HL-60 (cell line): ENCODE results near the gene HS6ST2.

ENCODE experiments used
- DNase-seq, 2 experiments: peaks; one replicate each; pipeline ENCODE4 v3.0.0-alpha.2; 2010 to 2020; ENCODE audit warnings: low read depth in 1 of 2, low spot score in 1 of 2
- H3K27ac ChIP-seq: fragments of 250-450 bp; sonication (Bioruptor Pico); replicated peaks from 2 replicates; pipeline ENCODE4 v1.5.1; 2020; ENCODE audit warnings: mild to moderate bottlenecking, moderate library complexity
- H3K27me3 ChIP-seq: fragments of 250-450 bp; sonication (Bioruptor Pico); 2 replicates; pipeline ENCODE4 v1.5.1; 2021; ENCODE audit warnings: mild to moderate bottlenecking, moderate library complexity; ENCODE audit not compliant: insufficient read depth, poor library complexity, severe bottlenecking
- H3K4me3 ChIP-seq: replicated peaks from 2 replicates; pipeline ENCODE4 v1.5.1; 2011; ENCODE audit warnings: mild to moderate bottlenecking, control low read depth, low read length; ENCODE audit not compliant: insufficient read depth
- GABPA ChIP-seq: IDR thresholded peaks from 2 replicates; pipeline ENCODE4 v1.6.1; 2012; ENCODE audit warnings: low read depth
- POLR2AphosphoS5 ChIP-seq: IDR thresholded peaks from 2 replicates; pipeline ENCODE4 v1.6.1; 2012; ENCODE audit warnings: low read depth
- SPI1 ChIP-seq: IDR thresholded peaks from 2 replicates; pipeline ENCODE4 v1.6.1; 2012; ENCODE audit warnings: low read depth, mild to moderate bottlenecking, borderline replicate concordance
- TF ChIP-seq, protein P1 (sequence below): IDR thresholded peaks from 2 replicates; pipeline ENCODE4 v1.6.1; 2012; ENCODE audit warnings: low read depth; ENCODE audit not compliant: insufficient replicate concordance
- TF ChIP-seq, protein P2 (sequence below): IDR thresholded peaks from one replicate; pipeline ENCODE4 v1.5.1; 2011; ENCODE audit warnings: low read length, control low read depth, inconsistent platforms; ENCODE audit not compliant: insufficient read depth

HS6ST2 gene

DNA sequence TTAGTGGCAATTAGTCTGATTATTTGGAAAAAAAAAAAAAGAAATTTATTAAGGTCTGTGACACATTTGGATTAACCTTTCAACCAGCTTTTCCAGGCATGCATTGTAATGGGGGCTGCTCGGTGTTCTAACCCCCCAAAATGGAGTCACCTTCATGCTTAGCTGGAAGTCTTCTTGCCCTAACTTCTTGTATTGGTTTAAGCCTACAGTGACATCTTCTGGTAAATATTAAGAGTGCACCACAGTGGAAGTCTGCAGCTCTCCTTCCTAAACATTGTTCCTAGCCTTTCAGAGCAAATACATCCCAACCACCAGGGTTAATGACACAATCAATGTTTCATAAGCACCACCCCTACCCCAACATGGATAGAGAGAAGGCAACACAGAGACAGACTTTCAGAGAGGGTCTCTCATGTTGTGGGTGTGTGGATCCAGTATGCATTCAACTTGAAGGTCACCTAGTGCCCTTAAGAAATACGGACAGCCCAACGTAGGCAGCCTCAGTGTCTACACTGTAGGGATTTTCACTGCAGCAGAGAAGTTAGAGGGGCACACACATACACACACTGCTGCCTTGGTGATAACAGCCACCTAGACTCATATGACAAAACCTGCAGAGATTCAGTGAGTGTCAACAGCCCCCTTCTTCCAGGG, 326.7 kb downstream of the HS6ST2 start:
- TF ChIP-seq, protein P1, sequence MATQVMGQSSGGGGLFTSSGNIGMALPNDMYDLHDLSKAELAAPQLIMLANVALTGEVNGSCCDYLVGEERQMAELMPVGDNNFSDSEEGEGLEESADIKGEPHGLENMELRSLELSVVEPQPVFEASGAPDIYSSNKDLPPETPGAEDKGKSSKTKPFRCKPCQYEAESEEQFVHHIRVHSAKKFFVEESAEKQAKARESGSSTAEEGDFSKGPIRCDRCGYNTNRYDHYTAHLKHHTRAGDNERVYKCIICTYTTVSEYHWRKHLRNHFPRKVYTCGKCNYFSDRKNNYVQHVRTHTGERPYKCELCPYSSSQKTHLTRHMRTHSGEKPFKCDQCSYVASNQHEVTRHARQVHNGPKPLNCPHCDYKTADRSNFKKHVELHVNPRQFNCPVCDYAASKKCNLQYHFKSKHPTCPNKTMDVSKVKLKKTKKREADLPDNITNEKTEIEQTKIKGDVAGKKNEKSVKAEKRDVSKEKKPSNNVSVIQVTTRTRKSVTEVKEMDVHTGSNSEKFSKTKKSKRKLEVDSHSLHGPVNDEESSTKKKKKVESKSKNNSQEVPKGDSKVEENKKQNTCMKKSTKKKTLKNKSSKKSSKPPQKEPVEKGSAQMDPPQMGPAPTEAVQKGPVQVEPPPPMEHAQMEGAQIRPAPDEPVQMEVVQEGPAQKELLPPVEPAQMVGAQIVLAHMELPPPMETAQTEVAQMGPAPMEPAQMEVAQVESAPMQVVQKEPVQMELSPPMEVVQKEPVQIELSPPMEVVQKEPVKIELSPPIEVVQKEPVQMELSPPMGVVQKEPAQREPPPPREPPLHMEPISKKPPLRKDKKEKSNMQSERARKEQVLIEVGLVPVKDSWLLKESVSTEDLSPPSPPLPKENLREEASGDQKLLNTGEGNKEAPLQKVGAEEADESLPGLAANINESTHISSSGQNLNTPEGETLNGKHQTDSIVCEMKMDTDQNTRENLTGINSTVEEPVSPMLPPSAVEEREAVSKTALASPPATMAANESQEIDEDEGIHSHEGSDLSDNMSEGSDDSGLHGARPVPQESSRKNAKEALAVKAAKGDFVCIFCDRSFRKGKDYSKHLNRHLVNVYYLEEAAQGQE: no peak
- TF ChIP-seq GABPA: no peak
- TF ChIP-seq, protein P2, sequence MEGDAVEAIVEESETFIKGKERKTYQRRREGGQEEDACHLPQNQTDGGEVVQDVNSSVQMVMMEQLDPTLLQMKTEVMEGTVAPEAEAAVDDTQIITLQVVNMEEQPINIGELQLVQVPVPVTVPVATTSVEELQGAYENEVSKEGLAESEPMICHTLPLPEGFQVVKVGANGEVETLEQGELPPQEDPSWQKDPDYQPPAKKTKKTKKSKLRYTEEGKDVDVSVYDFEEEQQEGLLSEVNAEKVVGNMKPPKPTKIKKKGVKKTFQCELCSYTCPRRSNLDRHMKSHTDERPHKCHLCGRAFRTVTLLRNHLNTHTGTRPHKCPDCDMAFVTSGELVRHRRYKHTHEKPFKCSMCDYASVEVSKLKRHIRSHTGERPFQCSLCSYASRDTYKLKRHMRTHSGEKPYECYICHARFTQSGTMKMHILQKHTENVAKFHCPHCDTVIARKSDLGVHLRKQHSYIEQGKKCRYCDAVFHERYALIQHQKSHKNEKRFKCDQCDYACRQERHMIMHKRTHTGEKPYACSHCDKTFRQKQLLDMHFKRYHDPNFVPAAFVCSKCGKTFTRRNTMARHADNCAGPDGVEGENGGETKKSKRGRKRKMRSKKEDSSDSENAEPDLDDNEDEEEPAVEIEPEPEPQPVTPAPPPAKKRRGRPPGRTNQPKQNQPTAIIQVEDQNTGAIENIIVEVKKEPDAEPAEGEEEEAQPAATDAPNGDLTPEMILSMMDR: peak; percentile 26
- Histone ChIP-seq H3K27ac (no peak overlapping the region), H3K4me3 (no peak overlapping the region), H3K27me3 (peaks cover 7% of the 10 kb centered on the region)
- peak in 1 of 2 experiments; percentile 12 for DNase-seq

DNA sequence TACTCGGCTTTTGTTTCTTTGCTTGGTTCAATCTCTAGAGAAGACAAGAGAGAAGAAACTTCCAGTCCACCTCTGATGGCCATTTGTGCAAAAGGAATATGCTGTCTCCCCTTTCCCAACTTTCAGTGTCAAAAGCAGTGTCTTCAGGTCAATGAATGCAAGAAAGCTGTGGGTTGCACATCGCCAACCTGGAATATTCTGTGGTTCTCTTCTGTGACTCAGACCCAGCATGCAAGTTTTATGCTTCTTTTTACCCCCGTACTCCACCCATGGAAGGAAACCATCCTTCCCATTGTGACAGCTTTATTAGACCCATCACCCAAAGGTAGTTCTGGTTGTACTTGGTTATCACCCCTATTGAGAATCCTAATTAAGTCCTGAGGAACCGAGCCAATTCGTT, 334.0 kb downstream of the HS6ST2 start:
- DNase-seq: no peak
- H3K27ac ChIP-seq: no peak overlapping the region
- peaks cover 7% of the 10 kb centered on the region for H3K27me3 ChIP-seq
- H3K4me3 ChIP-seq: no peak overlapping the region
- TF ChIP-seq, protein P2: no peak
- TF ChIP-seq, protein P1: no peak
- TF ChIP-seq POLR2AphosphoS5 (no peak), GABPA (no peak), SPI1 (no peak)

DNA sequence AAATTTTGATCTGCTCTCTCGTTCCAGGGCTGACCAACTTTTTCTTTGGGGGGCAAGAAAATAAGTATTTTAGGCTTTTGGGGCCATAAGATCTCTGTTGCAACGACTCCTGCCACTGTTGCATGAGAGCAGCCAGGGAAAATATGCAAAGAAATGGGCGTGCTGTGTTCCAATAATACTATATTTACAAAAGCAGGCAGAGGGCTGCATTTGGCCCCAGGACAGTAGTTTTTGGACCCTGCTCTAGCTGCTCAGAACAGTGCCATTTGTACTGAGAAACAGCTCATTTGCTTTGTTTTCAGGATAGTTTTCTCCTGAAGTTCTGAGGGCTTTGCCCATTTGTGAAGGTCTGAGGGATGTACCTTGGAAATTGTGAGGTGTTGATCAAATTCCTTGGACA, 334.5 kb downstream of the HS6ST2 start:
- TF ChIP-seq SPI1: no peak
- no peak for TF ChIP-seq POLR2AphosphoS5
- TF ChIP-seq, protein P2: no peak

DNA sequence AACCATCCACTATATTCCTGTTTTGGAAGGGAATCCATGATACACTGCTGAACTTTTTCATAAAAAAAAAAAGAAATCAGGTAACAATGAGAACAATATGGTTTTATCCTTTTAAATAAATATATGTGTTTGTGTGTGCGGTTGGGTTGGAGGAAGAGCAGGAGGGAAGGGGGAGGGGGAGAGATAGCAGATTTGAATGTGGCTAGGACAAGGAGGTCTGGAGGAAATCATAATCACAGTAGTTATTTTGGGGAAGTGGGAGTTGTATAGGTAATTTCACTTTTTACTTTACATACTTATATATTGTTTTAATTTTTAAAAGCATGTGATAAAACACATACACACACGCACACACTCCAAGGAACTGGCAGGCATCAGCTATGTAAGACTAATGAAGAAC, 335.1 kb downstream of the HS6ST2 start:
- no peak for DNase-seq
- no peak overlapping the region for H3K27ac ChIP-seq
- H3K27me3 ChIP-seq: peaks cover 7% of the 10 kb centered on the region
- no peak overlapping the region for H3K4me3 ChIP-seq
- no peak for TF ChIP-seq SPI1

More for the DNA sequence above, 334.5 kb downstream of the HS6ST2 start:
- DNase-seq: no peak
- H3K27me3 ChIP-seq: peaks cover 7% of the 10 kb centered on the region
- H3K27ac ChIP-seq: no peak overlapping the region
- H3K4me3 ChIP-seq: no peak overlapping the region
